NCI-H774 (cell line): ENCODE results near the gene PLPPR3.

Source experiments
- DNase-seq: peaks from one replicate; lab custom pipeline; 2025; lab: John Stamatoyannopoulos, UW

PLPPR3 gene

GRCh38 chr19:772730-773436 lies 48.9 kb downstream of the PLPPR3 start:
- DNase-seq: no peak

GRCh38 chr19:772063-772462 lies 49.7 kb downstream of the PLPPR3 start:
- no peak for DNase-seq

- DNase-seq: no peak
Measured at GRCh38 chr19:771332-771785, 50.4 kb downstream of the PLPPR3 start.

GRCh38 chr19:769616-770015 lies 52.1 kb downstream of the PLPPR3 start:
- DNase-seq: no peak

- DNase-seq: no peak
Measured at GRCh38 chr19:768424-768823, 53.3 kb downstream of the PLPPR3 start.

GRCh38 chr19:765179-765738 lies 56.5 kb downstream of the PLPPR3 start:
- DNase-seq: no peak

GRCh38 chr19:764301-764700 lies 57.5 kb downstream of the PLPPR3 start:
- DNase-seq: no peak

- no peak for DNase-seq
Measured at GRCh38 chr19:763869-764268, 57.9 kb downstream of the PLPPR3 start.

- DNase-seq: no peak
Measured at GRCh38 chr19:763181-763580, 58.6 kb downstream of the PLPPR3 start.
